A549 (cell line): ENCODE data around the gene SEC24A. TPM values are rescaled to one million over a fixed set of nuclear protein-coding genes. Genes with fewer than 3 reads are reported as not detected.
"Not testable (repeated sequence)": the region's sequence is repeated elsewhere in the genome, so short reads cannot be mapped to it uniquely, and the experiment has no call there.

Experiments
- ATAC-seq, 2 experiments: fragments of 200-7000 bp in 1 of 2; fragments of >200 bp in 1 of 2; cut with Nextera tagmentation in 1 of 2; cut with Tn5 transposase in 1 of 2; 3 replicates each; pipeline versions ENCODE4 v1.8.0 to v1.9.1; 2018 to 2020; ENCODE audit warnings: mild to moderate bottlenecking in 1 of 2, moderate library complexity in 1 of 2
- CTCF ChIA-PET: fragments of 300-600 bp; sonication (Branson Sonifier 250); formaldehyde crosslinking; extraction: SDS; loops from one replicate; lab custom pipeline; 2021; ENCODE audit warnings: antibody characterized with exemption, inconsistent platforms; lab: Yijun Ruan, JAX
- POLR2A ChIA-PET: fragments of 350-600 bp; formaldehyde crosslinking; extraction: SDS; loops from one replicate; lab custom pipeline; 2021; ENCODE audit warnings: antibody characterized with exemption, inconsistent platforms; lab: Yijun Ruan, JAX
- DNase-seq, 2 experiments: peaks; one replicate each; pipeline versions ENCODE4 v3.0.0 to v3.0.0-alpha.2; 2011 to 2016; ENCODE audit warnings: low read depth in 1 of 2, low spot score in 1 of 2
- FAIRE-seq: peaks from 2 replicates; lab custom pipeline; 2011; peaks lifted over from hg19 to GRCh38; lab: Jason Lieb, UNC
- H3K27ac ChIP-seq, 2 experiments: fragments of >200 bp; sonication (Bioruptor Twin); formaldehyde crosslinking; 3 replicates each; pipeline ENCODE4 v1.5.1; 2016 to 2017
- H3K4me1 ChIP-seq: fragments of >200 bp; sonication (Bioruptor Twin); formaldehyde crosslinking; 3 replicates; pipeline ENCODE4 v1.6.1; 2016
- H3K4me2 ChIP-seq: fragments of >200 bp; sonication (Bioruptor Twin); formaldehyde crosslinking; 3 replicates; pipeline ENCODE4 v1.6.1; 2016
- H3K4me3 ChIP-seq: fragments of >200 bp; sonication (Bioruptor Twin); formaldehyde crosslinking; 3 replicates; pipeline ENCODE4 v1.5.1; 2016
- H3K9me3 ChIP-seq: fragments of >200 bp; sonication (Bioruptor Twin); formaldehyde crosslinking; 3 replicates; pipeline ENCODE4 v1.6.1; 2016
- ATOH8 ChIP-seq: fragments of 250-450 bp; sonication (Bioruptor Pico); IDR thresholded peaks from 2 replicates; pipeline ENCODE4 v1.5.0; 2020; ENCODE audit warnings: low read depth, mild to moderate bottlenecking, moderate library complexity
- CBX2 ChIP-seq: fragments of 200-600 bp; sonication (generic); IDR thresholded peaks from 2 replicates; pipeline ENCODE4 v1.6.1; 2016; ENCODE audit warnings: low read depth, mild to moderate bottlenecking, borderline replicate concordance
- CHD2 ChIP-seq: fragments of 150-350 bp; IDR thresholded peaks from 2 replicates; pipeline ENCODE4 v1.6.1; 2014; ENCODE audit warnings: low read length; ENCODE audit not compliant: partially characterized antibody
- EHMT2 ChIP-seq: fragments of 200-600 bp; sonication (generic); IDR thresholded peaks from 2 replicates; pipeline ENCODE4 v1.6.1; 2016; ENCODE audit warnings: antibody characterized with exemption, low read depth, mild to moderate bottlenecking, moderate library complexity
- ELK1 ChIP-seq: fragments of 150-350 bp; IDR thresholded peaks from 2 replicates; pipeline ENCODE4 v1.6.1; 2014; ENCODE audit warnings: low read depth, mild to moderate bottlenecking, low read length
- FOSL2 ChIP-seq, 2 experiments: fragments of 450-650 bp in 1 of 2; fragments of >200 bp in 1 of 2; sonication (Bioruptor Twin) in 1 of 2; formaldehyde crosslinking; IDR thresholded peaks; 2 replicates each; pipeline versions ENCODE4 v1.5.0 to v1.6.1; 2016 to 2020; ENCODE audit warnings: mild to moderate bottlenecking in 1 of 2, moderate library complexity in 1 of 2
- HMGXB4 ChIP-seq: fragments of 250-450 bp; sonication (Bioruptor Pico); IDR thresholded peaks from 2 replicates; pipeline ENCODE4 v1.5.0; 2021; ENCODE audit warnings: mild to moderate bottlenecking, moderate library complexity, borderline replicate concordance
- JUNB ChIP-seq: fragments of >200 bp; sonication (Bioruptor Twin); formaldehyde crosslinking; IDR thresholded peaks from 2 replicates; pipeline ENCODE4 v1.6.1; 2016
- KDM1A ChIP-seq: fragments of 200-600 bp; sonication (generic); IDR thresholded peaks from 2 replicates; pipeline ENCODE4 v1.6.1; 2016; ENCODE audit warnings: low read depth, mild to moderate bottlenecking
- MAFK ChIP-seq: fragments of 450-650 bp; IDR thresholded peaks from 2 replicates; pipeline ENCODE4 v1.6.1; 2014; ENCODE audit not compliant: partially characterized antibody
- NR3C1 ChIP-seq: fragments of >200 bp; sonication (Bioruptor Twin); formaldehyde crosslinking; IDR thresholded peaks from 3 replicates; pipeline ENCODE4 v1.6.1; 2017
- PHF8 ChIP-seq: fragments of 200-600 bp; sonication (generic); IDR thresholded peaks from 2 replicates; pipeline ENCODE4 v1.6.1; 2016; ENCODE audit warnings: low read depth, mild to moderate bottlenecking, antibody characterized with exemption, moderate library complexity, borderline replicate concordance
- RNF2 ChIP-seq: fragments of 200-600 bp; sonication (generic); IDR thresholded peaks from 2 replicates; pipeline ENCODE4 v1.6.1; 2016; ENCODE audit warnings: low read depth, mild to moderate bottlenecking, antibody characterized with exemption, moderate library complexity, borderline replicate concordance
- SMC3 ChIP-seq: fragments of >200 bp; sonication (Bioruptor Twin); formaldehyde crosslinking; IDR thresholded peaks from 3 replicates; pipeline ENCODE4 v1.6.1; 2018; ENCODE audit warnings: inconsistent platforms
- ZFP36 ChIP-seq: fragments of 450-650 bp; IDR thresholded peaks from 2 replicates; pipeline ENCODE4 v1.6.1; 2014; ENCODE audit warnings: borderline replicate concordance; ENCODE audit not compliant: partially characterized antibody
- ZNF302 ChIP-seq: fragments of 250-450 bp; sonication (Bioruptor Pico); IDR thresholded peaks from 2 replicates; pipeline ENCODE4 v1.9.0; 2021; ENCODE audit warnings: inconsistent platforms, mild to moderate bottlenecking, moderate library complexity
- WGBS: methylation state at CpG from one replicate; pipeline ENCODE4 v1.1.6; 2017; ENCODE audit errors: missing lambda C conversion rate; 5-methylcytosine and 5-hydroxymethylcytosine counted together
- polyA plus RNA-seq, 4 experiments: library from polyadenylated mRNA; depleted of rRNA in 3 of 4; stranded (reverse); fragments of >200 nt; fragmentation: RNase III in 1 of 4; extraction: RNeasy Plus Mini Kit Qiagen cat#74134 plus additional on column Dnase treatment in 1 of 4; gene quantifications; 2 replicates in 3 of 4; 3 replicates in 1 of 4; pipeline ENCODE4 v1.2.3, GENCODE V29; 2011 to 2017

Gene SEC24A
- polyA plus RNA-seq, 2 of the 4 experiments (the other 2 are of a cell fraction) = 11.6 to 23.6 TPM

GRCh38 chr5:134664448-134664847, 15.9 kb downstream of the SEC24A start:
- CTCF ChIA-PET = no interaction called here
- Histone ChIP-seq H3K4me1 (no peaks in the 10 kb centered on the region), H3K4me2 (no peak overlapping the region), H3K9me3 (no peaks in the 10 kb centered on the region), H3K27ac (no peak overlapping the region), H3K4me3 (no peak overlapping the region)
- no peak for TF ChIP-seq ZNF302 (CRISPR knock-in tag)
- TF ChIP-seq ZFP36 = no peak
- no peak for TF ChIP-seq EHMT2
- no peak for TF ChIP-seq CHD2
- no peak for TF ChIP-seq NR3C1
- no peak for TF ChIP-seq PHF8
- no peak for TF ChIP-seq KDM1A
- TF ChIP-seq ATOH8 (CRISPR knock-in tag) = no peak
- TF ChIP-seq CBX2 = no peak
- TF ChIP-seq SMC3 = no peak
- TF ChIP-seq JUNB = no peak
- FAIRE-seq (no peak), ATAC-seq (no peak), DNase-seq (no peak)
- 89% methylated on average over 3 of the region's 3 CpGs for WGBS
- POLR2A ChIA-PET = no interaction called here

GRCh38 chr5:134673546-134673945, 25.0 kb downstream of the SEC24A start:
- FAIRE-seq = not testable (repeated sequence)
- CTCF ChIA-PET = interaction anchor here (0.6 kb wide), 1 partner anchor 25 kb away, joined by 3 read pairs; no protein-coding TSS in a partner anchor

GRCh38 chr5:134677357-134677756, 28.8 kb downstream of the SEC24A start:
- not testable (repeated sequence) for H3K4me3 ChIP-seq, FAIRE-seq, H3K27ac ChIP-seq, ATAC-seq, H3K4me2 ChIP-seq, DNase-seq, H3K4me1 ChIP-seq, H3K9me3 ChIP-seq
- POLR2A ChIA-PET = interaction anchor here (0.7 kb wide), 1 partner anchor 11 kb away, joined by 3 read pairs; no protein-coding TSS in a partner anchor
- 97% methylated on average over 4 of the region's 4 CpGs for WGBS
- CTCF ChIA-PET = interaction anchor here (0.6 to 1.0 kb wide), 2 partner anchors 90 to 532 kb away, joined by 3 to 4 read pairs; no protein-coding TSS in a partner anchor

More at GRCh38 chr5:134673546-134673945, 25.0 kb downstream of the SEC24A start:
- 56% methylated on average over 4 of the region's 4 CpGs for WGBS
- H3K4me1 ChIP-seq; DNase-seq; H3K4me3 ChIP-seq; POLR2A ChIA-PET; H3K27ac ChIP-seq; ATAC-seq; H3K4me2 ChIP-seq; H3K9me3 ChIP-seq; TF ChIP-seq FOSL2 (IDR thresholded peaks at IDR 0.05): not testable (repeated sequence)
- peak; percentile 31; the same call in 1 of the 2 replicates for TF ChIP-seq FOSL2 (CRISPR knock-in tag; IDR thresholded peaks at IDR 0.05)

GRCh38 chr5:134690144-134690543, 41.6 kb downstream of the SEC24A start:
- DNase-seq, ATAC-seq, CTCF ChIA-PET, H3K4me3 ChIP-seq, FAIRE-seq, H3K4me2 ChIP-seq, H3K27ac ChIP-seq, H3K9me3 ChIP-seq, POLR2A ChIA-PET, H3K4me1 ChIP-seq: not testable (repeated sequence)
- 94% methylated on average over 8 of the region's 8 CpGs for WGBS

GRCh38 chr5:134692722-134693121, 44.1 kb downstream of the SEC24A start:
- DNase-seq (no peak), ATAC-seq (no peak), FAIRE-seq (no peak)
- POLR2A ChIA-PET = no interaction called here
- Histone ChIP-seq H3K27ac (no peak overlapping the region), H3K4me1 (no peaks in the 10 kb centered on the region), H3K9me3 (no peaks in the 10 kb centered on the region), H3K4me3 (no peak overlapping the region), H3K4me2 (no peak overlapping the region)
- TF ChIP-seq FOSL2 (IDR thresholded peaks at IDR 0.05) (no peak), FOSL2 (CRISPR knock-in tag; IDR thresholded peaks at IDR 0.05) (no peak), HMGXB4 (CRISPR knock-in tag) (no peak), ELK1 (no peak), RNF2 (no peak), MAFK (peak; percentile 69)
- CTCF ChIA-PET = no interaction called here
